ENCODE results near the gene LRTM1. TPM values are rescaled to one million over a fixed set of nuclear protein-coding genes. Genes with fewer than 3 reads are reported as not detected.

LRTM1 gene
- total and polyA plus RNA-seq, 2 of the 13 experiments (the other 11 are each of a cell fraction or from before 2014, with no cell fraction given), result not detected

DNA sequence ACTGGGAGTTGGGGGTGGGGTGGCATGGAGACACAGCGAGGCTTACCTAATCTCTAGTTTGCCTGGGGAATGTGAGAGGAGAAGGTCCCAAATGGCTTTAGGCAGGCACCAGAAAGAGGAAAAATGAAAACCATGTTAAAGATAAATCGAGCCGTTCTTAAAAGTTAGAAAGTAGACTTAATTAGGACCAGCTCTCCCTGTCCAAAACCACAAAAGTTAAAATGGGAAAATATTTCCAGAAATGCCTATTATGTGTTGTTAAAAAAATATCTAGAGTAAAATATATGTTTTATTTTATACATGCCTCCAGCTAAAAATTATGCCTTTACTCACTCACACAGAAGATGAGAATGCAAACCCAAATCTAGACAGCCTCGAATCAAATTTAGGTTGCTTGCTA is 50.1 kb downstream of the LRTM1 start:
- WGBS (ENCODE audit: low lambda C conversion rate), result 0% methylated on average over 4 of the region's 4 CpGs
- Histone ChIP-seq H3K9ac (ENCODE audit: insufficient read depth, low read depth, low read length) (no peak overlapping the region), H3K36me3 (replicated peaks in 1 of 2; ENCODE audit: control insufficient read depth in 1 of 2, insufficient read depth in 2 of 2, low read length in 2 of 2) (no peaks in the 10 kb centered on the region), H3K9me3 (ENCODE audit: low read length) (no peaks in the 10 kb centered on the region), H3K79me2 (ENCODE audit: insufficient read depth, low read length) (no peaks in the 10 kb centered on the region), H3K27ac (ENCODE audit: extremely low read length, insufficient read depth, low read length) (no peak overlapping the region), H3K4me1 (ENCODE audit: insufficient read depth, low read length) (no peaks in the 10 kb centered on the region), H2AFZ (ENCODE audit: low read length) (no peak overlapping the region), H3K4me3 (replicated peaks in 1 of 3; ENCODE audit: insufficient read depth in 1 of 3, low read depth in 2 of 3, low read length in 3 of 3) (no peak overlapping the region), H3K27me3 (ENCODE audit: control insufficient read depth in 1 of 2, insufficient read depth in 2 of 2, low read length in 2 of 2) (peaks cover 0 to 8% of the 10 kb centered on the region in 2 experiments; a peak in 1 of 5 replicates), H3K4me2 (ENCODE audit: low read depth, low read length) (no peak overlapping the region), H4K20me1 (ENCODE audit: insufficient read depth, low read length) (no peaks in the 10 kb centered on the region)
- ChIA-PET CTCF (ENCODE audit: low intra/inter-chr PET ratio, low total read pairs) (no interaction called here), POLR2A (no interaction called here)
- TF ChIP-seq ZSCAN29 (CRISPR knock-in tag; conservative IDR thresholded peaks at IDR 0.05) (no peak), SMARCE1 (IDR thresholded peaks at IDR 0.05; ENCODE audit: borderline replicate concordance) (no peak), GPN1 (CRISPR knock-in tag; IDR thresholded peaks at IDR 0.05; ENCODE audit: borderline replicate concordance) (no peak), RFX3 (CRISPR knock-in tag; IDR thresholded peaks at IDR 0.05) (no peak), TMF1 (CRISPR knock-in tag; IDR thresholded peaks at IDR 0.05; ENCODE audit: low read depth) (no peak)
- TF ChIP-seq, protein P1, sequence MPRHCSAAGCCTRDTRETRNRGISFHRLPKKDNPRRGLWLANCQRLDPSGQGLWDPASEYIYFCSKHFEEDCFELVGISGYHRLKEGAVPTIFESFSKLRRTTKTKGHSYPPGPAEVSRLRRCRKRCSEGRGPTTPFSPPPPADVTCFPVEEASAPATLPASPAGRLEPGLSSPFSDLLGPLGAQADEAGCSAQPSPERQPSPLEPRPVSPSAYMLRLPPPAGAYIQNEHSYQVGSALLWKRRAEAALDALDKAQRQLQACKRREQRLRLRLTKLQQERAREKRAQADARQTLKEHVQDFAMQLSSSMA (CRISPR knock-in tag; IDR thresholded peaks at IDR 0.05), result no peak
- TF ChIP-seq, protein P2, sequence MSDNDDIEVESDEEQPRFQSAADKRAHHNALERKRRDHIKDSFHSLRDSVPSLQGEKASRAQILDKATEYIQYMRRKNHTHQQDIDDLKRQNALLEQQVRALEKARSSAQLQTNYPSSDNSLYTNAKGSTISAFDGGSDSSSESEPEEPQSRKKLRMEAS (IDR thresholded peaks at IDR 0.05), result no peak
- TF ChIP-seq, protein P3, sequence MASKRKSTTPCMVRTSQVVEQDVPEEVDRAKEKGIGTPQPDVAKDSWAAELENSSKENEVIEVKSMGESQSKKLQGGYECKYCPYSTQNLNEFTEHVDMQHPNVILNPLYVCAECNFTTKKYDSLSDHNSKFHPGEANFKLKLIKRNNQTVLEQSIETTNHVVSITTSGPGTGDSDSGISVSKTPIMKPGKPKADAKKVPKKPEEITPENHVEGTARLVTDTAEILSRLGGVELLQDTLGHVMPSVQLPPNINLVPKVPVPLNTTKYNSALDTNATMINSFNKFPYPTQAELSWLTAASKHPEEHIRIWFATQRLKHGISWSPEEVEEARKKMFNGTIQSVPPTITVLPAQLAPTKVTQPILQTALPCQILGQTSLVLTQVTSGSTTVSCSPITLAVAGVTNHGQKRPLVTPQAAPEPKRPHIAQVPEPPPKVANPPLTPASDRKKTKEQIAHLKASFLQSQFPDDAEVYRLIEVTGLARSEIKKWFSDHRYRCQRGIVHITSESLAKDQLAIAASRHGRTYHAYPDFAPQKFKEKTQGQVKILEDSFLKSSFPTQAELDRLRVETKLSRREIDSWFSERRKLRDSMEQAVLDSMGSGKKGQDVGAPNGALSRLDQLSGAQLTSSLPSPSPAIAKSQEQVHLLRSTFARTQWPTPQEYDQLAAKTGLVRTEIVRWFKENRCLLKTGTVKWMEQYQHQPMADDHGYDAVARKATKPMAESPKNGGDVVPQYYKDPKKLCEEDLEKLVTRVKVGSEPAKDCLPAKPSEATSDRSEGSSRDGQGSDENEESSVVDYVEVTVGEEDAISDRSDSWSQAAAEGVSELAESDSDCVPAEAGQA (IDR thresholded peaks at IDR 0.05; ENCODE audit: low read depth), result no peak
- TF ChIP-seq, protein P3 (CRISPR knock-in tag; IDR thresholded peaks at IDR 0.05; ENCODE audit: borderline replicate concordance), result no peak
- TF ChIP-seq, protein P4, sequence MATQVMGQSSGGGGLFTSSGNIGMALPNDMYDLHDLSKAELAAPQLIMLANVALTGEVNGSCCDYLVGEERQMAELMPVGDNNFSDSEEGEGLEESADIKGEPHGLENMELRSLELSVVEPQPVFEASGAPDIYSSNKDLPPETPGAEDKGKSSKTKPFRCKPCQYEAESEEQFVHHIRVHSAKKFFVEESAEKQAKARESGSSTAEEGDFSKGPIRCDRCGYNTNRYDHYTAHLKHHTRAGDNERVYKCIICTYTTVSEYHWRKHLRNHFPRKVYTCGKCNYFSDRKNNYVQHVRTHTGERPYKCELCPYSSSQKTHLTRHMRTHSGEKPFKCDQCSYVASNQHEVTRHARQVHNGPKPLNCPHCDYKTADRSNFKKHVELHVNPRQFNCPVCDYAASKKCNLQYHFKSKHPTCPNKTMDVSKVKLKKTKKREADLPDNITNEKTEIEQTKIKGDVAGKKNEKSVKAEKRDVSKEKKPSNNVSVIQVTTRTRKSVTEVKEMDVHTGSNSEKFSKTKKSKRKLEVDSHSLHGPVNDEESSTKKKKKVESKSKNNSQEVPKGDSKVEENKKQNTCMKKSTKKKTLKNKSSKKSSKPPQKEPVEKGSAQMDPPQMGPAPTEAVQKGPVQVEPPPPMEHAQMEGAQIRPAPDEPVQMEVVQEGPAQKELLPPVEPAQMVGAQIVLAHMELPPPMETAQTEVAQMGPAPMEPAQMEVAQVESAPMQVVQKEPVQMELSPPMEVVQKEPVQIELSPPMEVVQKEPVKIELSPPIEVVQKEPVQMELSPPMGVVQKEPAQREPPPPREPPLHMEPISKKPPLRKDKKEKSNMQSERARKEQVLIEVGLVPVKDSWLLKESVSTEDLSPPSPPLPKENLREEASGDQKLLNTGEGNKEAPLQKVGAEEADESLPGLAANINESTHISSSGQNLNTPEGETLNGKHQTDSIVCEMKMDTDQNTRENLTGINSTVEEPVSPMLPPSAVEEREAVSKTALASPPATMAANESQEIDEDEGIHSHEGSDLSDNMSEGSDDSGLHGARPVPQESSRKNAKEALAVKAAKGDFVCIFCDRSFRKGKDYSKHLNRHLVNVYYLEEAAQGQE (IDR thresholded peaks at IDR 0.05; ENCODE audit: borderline replicate concordance in 1 of 2, low read depth in 1 of 2, low read length in 2 of 2), result no peak
- DNase-seq (ENCODE audit: low spot score) (no peak), ATAC-seq (no peak), FAIRE-seq (no peak)
- intact Hi-C loops (cut with micrococcal nuclease; ENCODE audit: unreplicated experiment) (no loop called here), in situ Hi-C loops (cut with HindIII; ENCODE audit: extremely low pct_ligation_motif_present, low pct_unique_long_range_greater_than_20kb) (no loop called here)
- no TSS peak for BruUV-seq (replicated peaks)

Measured in HepG2 (cell line).